Gastrocnemius medialis (tissue), 4 donors: ENCODE measurements around the gene TMEM171. TPM values are rescaled to one million over a fixed set of nuclear protein-coding genes. Genes with fewer than 3 reads are reported as not detected.

Experiments used
- ATAC-seq, 2 donors: fragments of 150-250 bp; one replicate each; pipeline ENCODE4 v1.9.1; 2016
- DNase-seq, 2 donors: peaks; one replicate each; pipeline ENCODE4 v3.0.0-alpha.2; 2019
- H3K27ac ChIP-seq, 4 donors: fragments of 200-600 bp; sonication (generic); 1 replicate in 1 of 4; 2 replicates in 3 of 4; pipeline ENCODE4 v1.5.1; 2016 to 2018; ENCODE audit warnings: mild to moderate bottlenecking in 2 of 4, moderate library complexity in 1 of 4
- H3K27me3 ChIP-seq, 3 donors: fragments of 200-600 bp; sonication (generic) in 2 of 3; 1 replicate in 1 of 3; 2 replicates in 2 of 3; pipeline versions ENCODE4 v1.5.1 to v1.6.0; 2016 to 2019; ENCODE audit warnings: mild to moderate bottlenecking in 1 of 3, moderate library complexity in 1 of 3
- H3K36me3 ChIP-seq, 2 donors: fragments of 200-600 bp; sonication (generic) in 1 of 2; one replicate each; pipeline ENCODE4 v1.5.1; 2017 to 2018
- H3K4me1 ChIP-seq, 2 donors: fragments of 200-600 bp; sonication (generic) in 1 of 2; one replicate each; pipeline ENCODE4 v1.5.1; 2016 to 2017; ENCODE audit warnings: mild to moderate bottlenecking in 2 of 2
- H3K4me3 ChIP-seq, 4 donors: fragments of 200-600 bp; sonication (generic) in 3 of 4; 1 replicate in 1 of 4; 2 replicates in 3 of 4; pipeline ENCODE4 v1.5.1; 2016 to 2019; ENCODE audit warnings: mild to moderate bottlenecking in 2 of 4
- H3K9me3 ChIP-seq, 3 donors: fragments of 200-600 bp; sonication (generic) in 2 of 3; 1 replicate in 1 of 3; 2 replicates in 2 of 3; pipeline ENCODE4 v1.5.1; 2016 to 2019
- CTCF ChIP-seq, 5 experiments: fragments of 450-650 bp in 3 of 5; fragments of 200-600 bp in 2 of 5; sonication (generic) in 2 of 5; IDR thresholded peaks in 4 of 5; conservative IDR thresholded peaks in 1 of 5; 1 replicate in 4 of 5; 2 replicates in 1 of 5; pipeline ENCODE4 v1.5.1; 2016 to 2019; ENCODE audit warnings: antibody characterized with exemption in 5 of 5, mild to moderate bottlenecking in 3 of 5, moderate library complexity in 3 of 5
- POLR2A ChIP-seq, 2 donors: fragments of 450-650 bp; IDR thresholded peaks; one replicate each; pipeline ENCODE4 v1.6.1; 2017; ENCODE audit warnings: antibody characterized with exemption in 2 of 2, mild to moderate bottlenecking in 2 of 2, moderate library complexity in 2 of 2
- in situ Hi-C, 4 donors: fragments of 200-750 bp; cut with MboI; loops; one replicate each; pipeline versions ENCODE4 v1.15.0 to v1.8.0; 2017; ENCODE audit warnings: low sequenced_read_pairs in 4 of 4
- intact Hi-C: fragments of 100-400 bp; cut with DNase I; formaldehyde crosslinking; loops from one replicate; pipeline ENCODE4 v1.15.1; 2023; ENCODE audit warnings: low total_unique reads
- total RNA-seq, 4 donors: library from RNA; depleted of rRNA; stranded (reverse); fragments of >200 nt; gene quantifications; one replicate each; pipeline versions ENCODE4 v1.1.0 to v1.2.3, GENCODE V29; 2016

The TMEM171 gene
- total RNA-seq, 4 donors from 2014 or later, result 0.27 to 0.97 TPM; not detected in 2

- Histone ChIP-seq H3K27me3 (peaks cover 0 to 4% (median 0%) of the 10 kb centered on the region in 3 donors), H3K4me3 (no peak overlapping the region), H3K36me3 (no peaks in the 10 kb centered on the region), H3K27ac (no peak overlapping the region), H3K9me3 (no peaks in the 10 kb centered on the region), H3K4me1 (no peaks in the 10 kb centered on the region)
- intact Hi-C loops, result no loop called here
- no peak for TF ChIP-seq CTCF (IDR thresholded peaks at IDR 0.05 in 4 of 5, conservative IDR thresholded peaks at IDR 0.05 in 1 of 5)
- no peak for TF ChIP-seq POLR2A (IDR thresholded peaks at IDR 0.05)
- no peak for ATAC-seq
- in situ Hi-C loops, result no loop called here
- DNase-seq, result no peak
These were observed 53.9 kb downstream of the TMEM171 start for GRCh38 chr5:73174100-73174815.

DNA sequence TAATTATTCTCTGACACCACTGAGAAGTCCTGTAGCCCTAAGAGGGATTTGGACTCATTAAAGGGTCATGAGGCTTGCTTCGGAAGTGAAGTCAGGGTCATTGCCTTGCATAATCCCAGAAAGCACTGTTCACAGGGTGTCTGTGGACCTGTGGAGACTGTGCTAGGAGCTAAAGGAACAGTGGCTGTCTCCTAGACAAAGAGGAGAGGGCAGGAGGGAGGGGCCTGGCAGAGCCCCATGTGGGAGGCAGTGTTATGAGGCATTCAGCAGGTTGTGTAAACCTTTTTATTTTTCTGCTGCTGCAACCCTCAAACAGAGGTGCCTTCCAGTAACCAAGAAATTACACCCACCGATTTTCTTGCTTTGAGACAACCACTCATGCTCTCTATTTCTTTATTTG is 55.9 kb downstream of the TMEM171 start:
- no peak overlapping the region for H3K27ac ChIP-seq
- in situ Hi-C loops (no loop called here), intact Hi-C loops (no loop called here)
- ATAC-seq, result no peak
- H3K36me3 ChIP-seq, result no peaks in the 10 kb centered on the region
- peaks cover 0 to 4% (median 0%) of the 10 kb centered on the region in 3 donors for H3K27me3 ChIP-seq
- no peak for DNase-seq
- no peak overlapping the region for H3K4me3 ChIP-seq
- TF ChIP-seq CTCF (IDR thresholded peaks at IDR 0.05 in 4 of 5, conservative IDR thresholded peaks at IDR 0.05 in 1 of 5) (no peak), POLR2A (IDR thresholded peaks at IDR 0.05) (no peak)
- H3K9me3 ChIP-seq, result no peaks in the 10 kb centered on the region
- H3K4me1 ChIP-seq, result peaks cover 0 to 8% of the 10 kb centered on the region in 2 donors

DNA sequence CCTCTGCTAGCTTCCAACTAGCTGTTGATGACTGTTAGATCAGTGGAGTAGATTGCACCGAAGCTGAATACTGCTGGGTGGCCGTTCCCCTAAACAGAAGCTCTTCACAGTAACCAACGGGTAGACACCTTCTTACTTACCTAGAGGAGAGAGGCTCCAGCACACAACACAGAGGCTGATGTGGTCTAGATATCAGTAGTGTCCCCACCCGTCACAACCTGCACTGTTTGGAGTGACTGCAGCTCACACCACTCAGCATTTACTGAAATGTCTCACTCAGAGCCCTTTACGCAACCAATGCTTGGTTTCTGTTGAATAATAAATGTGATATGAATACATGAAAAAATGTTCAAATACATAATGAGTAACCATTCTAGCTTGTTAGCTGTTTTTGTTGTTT is 57.9 kb downstream of the TMEM171 start:
- H3K27me3 ChIP-seq, result peaks cover 0 to 4% (median 3%) of the 10 kb centered on the region in 3 donors
- in situ Hi-C loops, result no loop called here
- no peak for ATAC-seq

DNA sequence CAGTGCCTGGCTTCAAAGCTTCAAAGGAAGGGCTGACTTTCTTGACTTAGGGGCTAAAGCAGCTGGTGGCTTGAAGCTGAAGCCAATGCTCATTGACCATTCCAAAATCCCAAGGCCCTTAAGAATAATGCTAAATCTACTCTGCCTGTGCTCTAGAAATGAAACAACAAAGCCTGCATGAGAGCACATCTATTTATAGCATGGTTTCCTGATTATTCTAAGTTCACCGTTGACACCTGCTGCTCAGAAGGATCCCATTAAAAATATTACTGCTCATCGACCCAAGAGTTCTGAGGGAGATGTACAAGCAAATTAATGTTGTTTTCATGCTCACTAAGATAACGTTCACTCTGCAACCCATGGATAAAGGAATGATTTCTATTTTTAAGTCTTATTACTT is 59.4 kb downstream of the TMEM171 start:
- H3K36me3 ChIP-seq, result no peaks in the 10 kb centered on the region
- H3K4me1 ChIP-seq, result peaks cover 0 to 8% of the 10 kb centered on the region in 2 donors
- peaks cover 0 to 11% (median 4%) of the 10 kb centered on the region in 3 donors for H3K27me3 ChIP-seq
- no peak for TF ChIP-seq POLR2A (IDR thresholded peaks at IDR 0.05)
- no peak for TF ChIP-seq CTCF (IDR thresholded peaks at IDR 0.05 in 4 of 5, conservative IDR thresholded peaks at IDR 0.05 in 1 of 5)
- ATAC-seq (peak in 1 of 2 donors; percentile 56), DNase-seq (no peak)
- intact Hi-C loops, result no loop called here
- H3K9me3 ChIP-seq, result no peaks in the 10 kb centered on the region
- no peak overlapping the region for H3K4me3 ChIP-seq
- no peak overlapping the region for H3K27ac ChIP-seq
- in situ Hi-C loops, result no loop called here

More for the DNA sequence above, 57.9 kb downstream of the TMEM171 start:
- intact Hi-C loops, result no loop called here
- Histone ChIP-seq H3K36me3 (no peaks in the 10 kb centered on the region), H3K4me1 (peaks cover 0 to 8% of the 10 kb centered on the region in 2 donors), H3K4me3 (no peak overlapping the region), H3K9me3 (no peaks in the 10 kb centered on the region), H3K27ac (no peak overlapping the region)
- no peak for TF ChIP-seq POLR2A (IDR thresholded peaks at IDR 0.05)
- no peak for TF ChIP-seq CTCF (IDR thresholded peaks at IDR 0.05 in 4 of 5, conservative IDR thresholded peaks at IDR 0.05 in 1 of 5)
- DNase-seq, result no peak
